ENCODE measurements around the gene LDAH.
"Not testable (repeated sequence)": the region's sequence is repeated elsewhere in the genome, so short reads cannot be mapped to it uniquely, and the experiment has no call there.

LDAH gene

GRCh38 chr2:20717641-20718040 is 105.3 kb downstream of the LDAH start:
- no peak for DNase-seq

- DNase-seq, result not testable (repeated sequence)
Measured at GRCh38 chr2:20716164-20716563, 106.7 kb downstream of the LDAH start.

- DNase-seq, result not testable (repeated sequence)
Measured at GRCh38 chr2:20714412-20714811, 108.5 kb downstream of the LDAH start.

- not testable (repeated sequence) for DNase-seq
Measured at GRCh38 chr2:20713585-20713984, 109.3 kb downstream of the LDAH start.

GRCh38 chr2:20711641-20712040 is 111.3 kb downstream of the LDAH start:
- not testable (repeated sequence) for DNase-seq

- no peak for DNase-seq
Measured at GRCh38 chr2:20707601-20708000, 115.3 kb downstream of the LDAH start.

- DNase-seq, result no peak
Measured at GRCh38 chr2:20706786-20707185, 116.1 kb downstream of the LDAH start.

GRCh38 chr2:20706217-20706616 is 116.7 kb downstream of the LDAH start:
- no peak for DNase-seq

GRCh38 chr2:20704886-20705285 is 118.0 kb downstream of the LDAH start:
- DNase-seq, result no peak

GRCh38 chr2:20702563-20702962 is 120.3 kb downstream of the LDAH start:
- DNase-seq, result no peak

- DNase-seq, result no peak
Measured at GRCh38 chr2:20698916-20699613, 123.8 kb downstream of the LDAH start.

- DNase-seq, result no peak
Measured at GRCh38 chr2:20697322-20697934, 125.5 kb downstream of the LDAH start.

- no peak for DNase-seq
Measured at GRCh38 chr2:20696366-20696765, 126.5 kb downstream of the LDAH start.

- DNase-seq, result no peak
Measured at GRCh38 chr2:20693317-20693716, 129.6 kb downstream of the LDAH start.

GRCh38 chr2:20692081-20692480 is 130.8 kb downstream of the LDAH start:
- no peak for DNase-seq

GRCh38 chr2:20691076-20691734 is 131.7 kb downstream of the LDAH start:
- no peak for DNase-seq

- DNase-seq, result no peak
Measured at GRCh38 chr2:20689428-20690264, 133.3 kb downstream of the LDAH start.

- DNase-seq, result no peak
Measured at GRCh38 chr2:20687260-20687832, 135.6 kb downstream of the LDAH start.

- no peak for DNase-seq
Measured at GRCh38 chr2:20684581-20685063, 138.3 kb downstream of the LDAH start.

GRCh38 chr2:20682167-20682920 is 140.6 kb downstream of the LDAH start:
- no peak for DNase-seq

- no peak for DNase-seq
Measured at GRCh38 chr2:20680744-20681375, 142.0 kb downstream of the LDAH start.

Measured in COR-L47 (cell line).